ENCODE results near the gene ZBTB20. TPM values are rescaled to one million over a fixed set of nuclear protein-coding genes. Genes with fewer than 3 reads are reported as not detected.

ZBTB20 gene
- total RNA-seq, 1 donor from 2014 or later: 11.2 TPM

GRCh38 chr3:114404590-114404989 lies 742.5 kb downstream of the ZBTB20 start:
- DNase-seq (ENCODE audit: low read depth): no peak
- TF ChIP-seq CTCF (conservative IDR thresholded peaks at IDR 0.05; ENCODE audit: low read depth, low read length): no peak
- no peak overlapping the region for H3K4me3 ChIP-seq (ENCODE audit: low read depth, low read length)

- H3K4me3 ChIP-seq (ENCODE audit: low read depth, low read length): no peak overlapping the region
- TF ChIP-seq CTCF (conservative IDR thresholded peaks at IDR 0.05; ENCODE audit: low read depth, low read length): no peak
- no peak for DNase-seq (ENCODE audit: low read depth)
Observed at GRCh38 chr3:114402838-114403237, 744.2 kb downstream of the ZBTB20 start.

- H3K4me3 ChIP-seq (ENCODE audit: low read depth, low read length): no peak overlapping the region
- TF ChIP-seq CTCF (conservative IDR thresholded peaks at IDR 0.05; ENCODE audit: low read depth, low read length): no peak
- DNase-seq (ENCODE audit: low read depth): no peak
Observed at GRCh38 chr3:114401346-114401745, 745.7 kb downstream of the ZBTB20 start.

- H3K4me3 ChIP-seq (ENCODE audit: low read depth, low read length): no peak overlapping the region
- no peak for TF ChIP-seq CTCF (conservative IDR thresholded peaks at IDR 0.05; ENCODE audit: low read depth, low read length)
- DNase-seq (ENCODE audit: low read depth): no peak
Observed at GRCh38 chr3:114400371-114400770, 746.7 kb downstream of the ZBTB20 start.

- DNase-seq (ENCODE audit: low read depth): no peak
- no peak for TF ChIP-seq CTCF (conservative IDR thresholded peaks at IDR 0.05; ENCODE audit: low read depth, low read length)
Observed at GRCh38 chr3:114394551-114394950, 752.5 kb downstream of the ZBTB20 start.

GRCh38 chr3:114393367-114394072 lies 753.6 kb downstream of the ZBTB20 start:
- no peak for DNase-seq (ENCODE audit: low read depth)
- H3K4me3 ChIP-seq (ENCODE audit: low read depth, low read length): no peak overlapping the region
- no peak for TF ChIP-seq CTCF (conservative IDR thresholded peaks at IDR 0.05; ENCODE audit: low read depth, low read length)

More at GRCh38 chr3:114394551-114394950, 752.5 kb downstream of the ZBTB20 start:
- H3K4me3 ChIP-seq (ENCODE audit: low read depth, low read length): no peak overlapping the region

- no peak overlapping the region for H3K4me3 ChIP-seq (ENCODE audit: low read depth, low read length)
Observed at GRCh38 chr3:114392831-114393230, 754.3 kb downstream of the ZBTB20 start.

More at GRCh38 chr3:114392831-114393230, 754.3 kb downstream of the ZBTB20 start:
- no peak for DNase-seq (ENCODE audit: low read depth)
- no peak for TF ChIP-seq CTCF (conservative IDR thresholded peaks at IDR 0.05; ENCODE audit: low read depth, low read length)
